ENCODE data around the gene SPINT2. TPM values are rescaled to one million over a fixed set of nuclear protein-coding genes. Genes with fewer than 3 reads are reported as not detected.

SPINT2 gene
- total and polyA plus RNA-seq, 4 donors = 7.0 to 43.0 (median 10.7) TPM

GRCh38 chr19:38250428-38250820 is 13.9 kb upstream of the SPINT2 start:
- DNase-seq (ENCODE audit: low spot score) = no peak
- no peaks in the 10 kb centered on the region for H3K27me3 ChIP-seq (ENCODE audit: control insufficient read depth in 4 of 4, insufficient read depth in 4 of 4, low read length in 3 of 4)
- TF ChIP-seq GABPA (IDR thresholded peaks at IDR 0.05 in 1 of 2, conservative IDR thresholded peaks at IDR 0.05 in 1 of 2) = no peak
- TF ChIP-seq, protein P1, sequence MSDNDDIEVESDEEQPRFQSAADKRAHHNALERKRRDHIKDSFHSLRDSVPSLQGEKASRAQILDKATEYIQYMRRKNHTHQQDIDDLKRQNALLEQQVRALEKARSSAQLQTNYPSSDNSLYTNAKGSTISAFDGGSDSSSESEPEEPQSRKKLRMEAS (IDR thresholded peaks at IDR 0.05) = no peak
- no peak for TF ChIP-seq HNF4G (IDR thresholded peaks at IDR 0.05)
- no peak for TF ChIP-seq RAD21 (IDR thresholded peaks at IDR 0.05)
- no peak for TF ChIP-seq NR2F2 (IDR thresholded peaks at IDR 0.05)
- TF ChIP-seq FOXA1 (IDR thresholded peaks at IDR 0.05) = no peak
- TF ChIP-seq YY1 (IDR thresholded peaks at IDR 0.05) = no peak
- TF ChIP-seq JUND (IDR thresholded peaks at IDR 0.05) = no peak
- TF ChIP-seq, protein P2, sequence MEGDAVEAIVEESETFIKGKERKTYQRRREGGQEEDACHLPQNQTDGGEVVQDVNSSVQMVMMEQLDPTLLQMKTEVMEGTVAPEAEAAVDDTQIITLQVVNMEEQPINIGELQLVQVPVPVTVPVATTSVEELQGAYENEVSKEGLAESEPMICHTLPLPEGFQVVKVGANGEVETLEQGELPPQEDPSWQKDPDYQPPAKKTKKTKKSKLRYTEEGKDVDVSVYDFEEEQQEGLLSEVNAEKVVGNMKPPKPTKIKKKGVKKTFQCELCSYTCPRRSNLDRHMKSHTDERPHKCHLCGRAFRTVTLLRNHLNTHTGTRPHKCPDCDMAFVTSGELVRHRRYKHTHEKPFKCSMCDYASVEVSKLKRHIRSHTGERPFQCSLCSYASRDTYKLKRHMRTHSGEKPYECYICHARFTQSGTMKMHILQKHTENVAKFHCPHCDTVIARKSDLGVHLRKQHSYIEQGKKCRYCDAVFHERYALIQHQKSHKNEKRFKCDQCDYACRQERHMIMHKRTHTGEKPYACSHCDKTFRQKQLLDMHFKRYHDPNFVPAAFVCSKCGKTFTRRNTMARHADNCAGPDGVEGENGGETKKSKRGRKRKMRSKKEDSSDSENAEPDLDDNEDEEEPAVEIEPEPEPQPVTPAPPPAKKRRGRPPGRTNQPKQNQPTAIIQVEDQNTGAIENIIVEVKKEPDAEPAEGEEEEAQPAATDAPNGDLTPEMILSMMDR (IDR thresholded peaks at IDR 0.05; ENCODE audit: low read depth, low read length, missing input control) = no peak
- TF ChIP-seq HNF4A (conservative IDR thresholded peaks at IDR 0.05) = no peak
- TF ChIP-seq ZBTB33 (IDR thresholded peaks at IDR 0.05) = no peak
- TF ChIP-seq RXRA (IDR thresholded peaks at IDR 0.05) = no peak
- TF ChIP-seq EGR1 (IDR thresholded peaks at IDR 0.05; ENCODE audit: low read depth in 2 of 2) = no peak
- no peaks in the 10 kb centered on the region for H3K9me3 ChIP-seq (ENCODE audit: control insufficient read depth in 4 of 4, low read length in 3 of 4)
- no peaks in the 10 kb centered on the region for H3K36me3 ChIP-seq (ENCODE audit: control insufficient read depth in 4 of 4, insufficient read depth in 3 of 4, low read depth in 1 of 4, low read length in 3 of 4)
- H3K4me3 ChIP-seq (ENCODE audit: low read depth in 1 of 3, low read length in 3 of 3) = no peak overlapping the region
- H3K4me1 ChIP-seq (ENCODE audit: control insufficient read depth in 4 of 4, insufficient read depth in 4 of 4, low read length in 3 of 4) = peaks cover 9 to 22% (median 13%) of the 10 kb centered on the region in 4 donors
- peak overlapping the region in 1 of 2 donors; percentile 72 for H3K27ac ChIP-seq (ENCODE audit: low read depth in 1 of 2, low read length in 2 of 2)
- no peak overlapping the region for H3K9ac ChIP-seq (ENCODE audit: low read depth in 1 of 2, low read length in 2 of 2)

DNA sequence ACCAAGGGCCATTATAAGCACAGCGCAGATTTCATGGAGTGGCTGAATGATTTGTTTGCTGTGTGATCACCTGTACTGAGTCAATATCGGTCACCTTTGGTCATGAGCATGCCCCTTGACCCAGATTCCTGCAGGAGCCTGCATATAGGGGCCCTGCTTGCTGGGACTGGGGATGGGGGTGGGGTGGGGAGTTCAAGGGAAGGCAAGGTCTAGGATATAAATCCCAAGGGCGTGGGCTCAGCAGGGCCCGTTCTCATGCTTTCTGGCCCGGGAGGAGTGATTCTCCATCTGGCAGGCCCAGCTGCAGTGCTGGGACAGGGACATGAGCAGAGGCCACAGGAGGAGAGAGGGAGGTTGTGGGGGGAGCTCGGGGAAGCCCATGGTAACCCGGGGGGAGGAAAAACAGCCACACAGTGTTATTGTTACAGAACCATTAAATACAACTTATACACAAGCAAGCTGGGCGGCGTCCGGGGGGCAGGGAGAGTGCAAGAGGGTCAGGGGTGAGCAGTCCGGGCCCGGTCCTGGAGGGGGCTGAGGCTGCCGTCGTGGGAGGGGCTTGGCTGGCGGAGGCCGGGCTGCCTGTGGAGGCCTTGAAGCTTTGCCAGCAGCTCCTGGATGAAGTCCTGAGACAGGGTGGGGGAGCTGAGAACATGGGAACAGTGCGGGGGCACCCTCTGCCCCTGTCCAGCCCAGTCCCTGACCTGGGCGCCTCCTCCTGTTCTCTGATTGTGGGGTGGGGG is 13.4 kb upstream of the SPINT2 start:
- TF ChIP-seq RAD21 (IDR thresholded peaks at IDR 0.05) (no peak), YY1 (IDR thresholded peaks at IDR 0.05) (peak; percentile 65), NR2F2 (IDR thresholded peaks at IDR 0.05) (peak; percentile 70), HNF4G (IDR thresholded peaks at IDR 0.05) (no peak), SP1 (IDR thresholded peaks at IDR 0.05) (peak; percentile 57), FOXA2 (IDR thresholded peaks at IDR 0.05) (peak; percentile 92), ATF3 (IDR thresholded peaks at IDR 0.05) (no peak), RXRA (IDR thresholded peaks at IDR 0.05) (peak; percentile 71 to 90), HNF4A (conservative IDR thresholded peaks at IDR 0.05) (peak in 1 of 2 donors; percentile 44), FOXA1 (IDR thresholded peaks at IDR 0.05) (peak; percentile 86)
- Histone ChIP-seq H3K4me1 (ENCODE audit: control insufficient read depth in 4 of 4, insufficient read depth in 4 of 4, low read length in 3 of 4) (peaks cover 9 to 24% (median 13%) of the 10 kb centered on the region in 4 donors), H3K9me3 (ENCODE audit: control insufficient read depth in 4 of 4, low read length in 3 of 4) (no peaks in the 10 kb centered on the region), H3K27ac (ENCODE audit: low read depth in 1 of 2, low read length in 2 of 2) (peak overlapping the region; percentile 63 to 72), H3K9ac (ENCODE audit: low read depth in 1 of 2, low read length in 2 of 2) (no peak overlapping the region), H3K36me3 (ENCODE audit: control insufficient read depth in 4 of 4, insufficient read depth in 3 of 4, low read depth in 1 of 4, low read length in 3 of 4) (no peaks in the 10 kb centered on the region), H3K4me3 (ENCODE audit: low read depth in 1 of 3, low read length in 3 of 3) (no peak overlapping the region), H3K27me3 (ENCODE audit: control insufficient read depth in 4 of 4, insufficient read depth in 4 of 4, low read length in 3 of 4) (peaks cover 0 to 2% (median 1%) of the 10 kb centered on the region in 4 donors)
- 31% methylated on average over 18 of the region's 18 CpGs for WGBS
- DNase-seq (ENCODE audit: low spot score) = peak; percentile 61
